Ovary (tissue), 3 donors: ENCODE data around the gene TPH2.

ENCODE experiments used
- EP300 ChIP-seq: sonication (generic); formaldehyde crosslinking; IDR thresholded peaks from one replicate; pipeline ENCODE4 v1.6.1; 2017; ENCODE audit warnings: antibody characterized with exemption
- POLR2A ChIP-seq: fragments of 450-650 bp; IDR thresholded peaks from one replicate; pipeline ENCODE4 v1.6.1; 2017; ENCODE audit warnings: antibody characterized with exemption, mild to moderate bottlenecking, moderate library complexity
- TF ChIP-seq, protein P1 (sequence below), 3 donors: fragments of 450-650 bp in 2 of 3; fragments of 200-600 bp in 1 of 3; IDR thresholded peaks; one replicate each; pipeline versions ENCODE4 v1.5.1 to v1.8.0; 2016 to 2022; ENCODE audit warnings: antibody characterized with exemption in 3 of 3, mild to moderate bottlenecking in 1 of 3
- donor health status: DM: no; HTN: no; CAD: no.

DNA sequence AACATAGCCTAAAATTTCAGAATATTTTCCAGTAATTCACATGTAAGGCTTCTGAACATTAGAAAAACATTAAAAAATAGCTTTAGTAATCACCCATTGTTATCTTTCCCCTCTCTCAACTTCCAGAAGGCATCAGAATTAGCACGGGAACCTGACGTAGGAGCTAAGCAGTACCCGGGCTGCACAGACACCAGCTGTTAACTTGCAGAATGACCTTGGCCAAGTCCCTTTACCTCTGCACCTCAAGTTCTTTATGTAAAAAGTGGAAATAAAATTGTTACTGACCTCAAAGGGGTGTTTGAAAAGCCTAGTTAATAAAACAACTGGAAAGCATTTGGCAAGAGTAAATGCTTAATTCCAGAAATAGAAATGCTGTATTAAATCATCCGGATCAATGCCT, 7.2 kb downstream of the TPH2 start:
- TF ChIP-seq, protein P1, sequence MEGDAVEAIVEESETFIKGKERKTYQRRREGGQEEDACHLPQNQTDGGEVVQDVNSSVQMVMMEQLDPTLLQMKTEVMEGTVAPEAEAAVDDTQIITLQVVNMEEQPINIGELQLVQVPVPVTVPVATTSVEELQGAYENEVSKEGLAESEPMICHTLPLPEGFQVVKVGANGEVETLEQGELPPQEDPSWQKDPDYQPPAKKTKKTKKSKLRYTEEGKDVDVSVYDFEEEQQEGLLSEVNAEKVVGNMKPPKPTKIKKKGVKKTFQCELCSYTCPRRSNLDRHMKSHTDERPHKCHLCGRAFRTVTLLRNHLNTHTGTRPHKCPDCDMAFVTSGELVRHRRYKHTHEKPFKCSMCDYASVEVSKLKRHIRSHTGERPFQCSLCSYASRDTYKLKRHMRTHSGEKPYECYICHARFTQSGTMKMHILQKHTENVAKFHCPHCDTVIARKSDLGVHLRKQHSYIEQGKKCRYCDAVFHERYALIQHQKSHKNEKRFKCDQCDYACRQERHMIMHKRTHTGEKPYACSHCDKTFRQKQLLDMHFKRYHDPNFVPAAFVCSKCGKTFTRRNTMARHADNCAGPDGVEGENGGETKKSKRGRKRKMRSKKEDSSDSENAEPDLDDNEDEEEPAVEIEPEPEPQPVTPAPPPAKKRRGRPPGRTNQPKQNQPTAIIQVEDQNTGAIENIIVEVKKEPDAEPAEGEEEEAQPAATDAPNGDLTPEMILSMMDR (IDR thresholded peaks at IDR 0.05) = no peak
- TF ChIP-seq EP300 = no peak
- TF ChIP-seq POLR2A = no peak
